GM12892 (cell line): ENCODE measurements around the gene KDM1A.

Source experiments
- POLR2A ChIP-seq: IDR thresholded peaks from 2 replicates; pipeline ENCODE4 v1.6.1; 2011; ENCODE audit warnings: low read depth, low read length, control low read depth
- POLR2AphosphoS5 ChIP-seq: IDR thresholded peaks from 2 replicates; pipeline ENCODE4 v1.6.1; 2011; ENCODE audit warnings: low read depth, low read length, control low read depth
- TAF1 ChIP-seq: IDR thresholded peaks from 2 replicates; pipeline ENCODE4 v1.6.1; 2011; ENCODE audit warnings: low read depth, mild to moderate bottlenecking, control low read depth, low read length, borderline replicate concordance

DNA sequence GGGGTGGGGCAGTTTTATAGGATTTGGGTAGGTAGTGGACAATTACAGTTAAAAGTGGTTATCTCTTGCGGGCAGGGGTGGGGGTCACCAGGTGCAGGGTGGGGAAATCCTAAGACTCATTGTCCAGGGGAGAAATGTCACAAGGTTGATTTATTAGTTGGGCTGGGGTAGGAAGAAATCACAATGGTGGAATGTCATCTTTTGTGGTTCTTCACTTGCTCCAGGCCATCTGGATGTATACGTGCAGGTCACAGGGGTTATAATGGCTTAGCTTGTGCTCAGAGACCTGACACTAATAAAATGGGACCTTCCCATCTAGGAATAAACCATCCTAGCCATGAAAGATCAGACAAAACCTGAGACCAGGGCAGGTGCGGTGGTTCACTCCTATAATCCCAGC is 15.2 kb upstream of the KDM1A start:
- TF ChIP-seq POLR2AphosphoS5 (no peak), TAF1 (no peak), POLR2A (no peak)
